ENCODE data around the gene LTF. TPM values are rescaled to one million over a fixed set of nuclear protein-coding genes. Genes with fewer than 3 reads are reported as not detected.
A peak's percentile ranks its signal among the peaks of the same experiment; 100 is the strongest.

The LTF gene
- total RNA-seq, 1 donor from 2014 or later, result not detected

GRCh38 chr3:46489875-46490274 is 25.2 kb upstream of the LTF start:
- TF ChIP-seq CTCF (conservative IDR thresholded peaks at IDR 0.05; ENCODE audit: low read depth, low read length), result no peak
- DNase-seq (ENCODE audit: low read depth), result no peak
- no peak overlapping the region for H3K4me3 ChIP-seq (ENCODE audit: low read depth, low read length)

GRCh38 chr3:46489381-46489780 is 24.7 kb upstream of the LTF start:
- no peak for TF ChIP-seq CTCF (conservative IDR thresholded peaks at IDR 0.05; ENCODE audit: low read depth, low read length)
- no peak overlapping the region for H3K4me3 ChIP-seq (ENCODE audit: low read depth, low read length)
- no peak for DNase-seq (ENCODE audit: low read depth)

- H3K4me3 ChIP-seq (ENCODE audit: low read depth, low read length), result no peak overlapping the region
- DNase-seq (ENCODE audit: low read depth), result peak; percentile 12
- TF ChIP-seq CTCF (conservative IDR thresholded peaks at IDR 0.05; ENCODE audit: low read depth, low read length), result peak; percentile 100
These were observed 24.1 kb upstream of the LTF start for GRCh38 chr3:46488735-46489361.

GRCh38 chr3:46485779-46486175 is 21.1 kb upstream of the LTF start:
- no peak for TF ChIP-seq CTCF (conservative IDR thresholded peaks at IDR 0.05; ENCODE audit: low read depth, low read length)
- no peak overlapping the region for H3K4me3 ChIP-seq (ENCODE audit: low read depth, low read length)
- DNase-seq (ENCODE audit: low read depth), result no peak

GRCh38 chr3:46484911-46485778 is 20.4 kb upstream of the LTF start:
- no peak for DNase-seq (ENCODE audit: low read depth)
- TF ChIP-seq CTCF (conservative IDR thresholded peaks at IDR 0.05; ENCODE audit: low read depth, low read length), result no peak

GRCh38 chr3:46484388-46484787 is 19.7 kb upstream of the LTF start:
- DNase-seq (ENCODE audit: low read depth), result no peak
- TF ChIP-seq CTCF (conservative IDR thresholded peaks at IDR 0.05; ENCODE audit: low read depth, low read length), result no peak
- no peak overlapping the region for H3K4me3 ChIP-seq (ENCODE audit: low read depth, low read length)

More at GRCh38 chr3:46484911-46485778, 20.4 kb upstream of the LTF start:
- no peak overlapping the region for H3K4me3 ChIP-seq (ENCODE audit: low read depth, low read length)
